HG02852 (cell line): ENCODE data around the gene CCDC60.
"Not testable (repeated sequence)": the region's sequence is repeated elsewhere in the genome, so short reads cannot be mapped to it uniquely, and the experiment has no call there.

Experiments
- ATAC-seq: cut with Tn5 transposase; IDR thresholded peaks from one replicate; pipeline ENCODE4 v1.9.1; 2021; ENCODE audit warnings: mild to moderate bottlenecking, moderate library complexity; ENCODE audit not compliant: unreplicated experiment

Gene CCDC60

DNA sequence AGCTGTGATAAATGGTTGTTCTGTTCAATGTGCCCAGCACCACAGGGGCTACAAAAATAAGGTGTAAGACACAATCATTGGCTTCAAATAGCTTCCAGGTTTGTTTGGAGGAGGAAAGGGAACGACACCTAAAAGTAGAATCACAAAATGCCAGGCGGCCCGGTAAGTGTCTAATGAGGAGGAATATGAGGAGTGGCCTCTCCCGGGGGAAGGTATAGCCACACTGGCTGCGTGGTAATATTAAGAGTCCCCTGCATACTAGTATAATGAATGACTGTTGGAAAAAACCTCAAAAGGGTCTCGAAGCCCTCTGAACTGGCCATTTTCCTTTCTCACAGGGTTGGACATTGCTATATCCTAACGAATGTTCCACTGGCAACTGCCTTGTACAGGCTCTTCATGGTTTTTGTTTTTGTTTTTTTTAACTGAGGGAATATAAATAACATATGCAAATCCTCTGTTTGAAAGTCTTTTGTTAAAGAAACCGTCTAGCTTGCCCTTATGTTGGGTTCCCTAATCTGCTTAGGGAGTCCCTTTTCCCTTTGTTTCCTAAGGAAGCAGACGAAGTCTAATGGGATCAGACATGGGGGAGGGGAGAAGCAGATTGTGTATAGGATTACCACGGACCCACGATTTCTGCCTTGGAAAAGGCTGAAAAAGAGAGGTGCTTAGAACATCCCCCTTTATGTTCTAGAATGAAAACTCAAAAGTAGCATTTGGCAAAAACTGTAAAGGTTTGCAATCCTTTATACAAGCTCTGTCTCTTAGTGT, 4.2 kb downstream of the CCDC60 start:
- ATAC-seq: no peak

DNA sequence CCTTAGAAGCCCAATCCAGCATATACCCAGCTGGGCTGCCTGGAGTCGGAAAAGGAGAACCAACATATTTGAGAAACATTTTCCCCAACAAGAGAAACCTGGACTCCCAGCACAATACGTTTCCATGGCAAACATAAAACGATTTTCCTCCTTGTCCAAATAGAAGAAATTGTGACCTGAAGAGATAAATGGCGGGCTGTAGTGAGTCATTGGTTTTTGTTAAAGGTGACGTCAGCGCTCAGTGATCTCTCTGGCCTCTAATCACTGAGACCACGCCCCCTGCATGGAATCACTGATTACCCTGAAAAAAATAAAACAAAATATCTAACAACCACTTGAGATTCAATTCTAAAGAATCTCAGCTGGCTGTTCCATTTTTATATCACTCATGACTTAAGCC, 6.0 kb downstream of the CCDC60 start:
- no peak for ATAC-seq

DNA sequence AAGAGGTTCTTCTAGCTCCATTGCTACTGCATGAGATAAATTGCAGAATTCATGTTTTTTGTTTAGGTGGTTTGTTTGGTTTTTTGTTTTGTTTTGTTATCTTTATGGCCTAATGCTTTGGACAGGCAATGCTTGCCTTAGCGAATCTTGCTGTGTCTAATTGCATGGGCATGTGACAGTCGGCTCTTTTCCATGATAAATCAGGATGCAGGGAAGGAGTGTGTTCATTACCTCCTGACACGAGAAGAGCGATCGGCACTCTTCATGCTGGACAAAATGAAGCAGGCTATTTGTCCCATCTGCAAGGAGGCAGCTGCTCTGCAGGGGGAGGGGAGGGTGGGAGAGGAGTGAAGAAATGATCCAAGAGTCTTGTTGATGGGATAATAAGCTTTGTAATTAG, 6.5 kb downstream of the CCDC60 start:
- no peak for ATAC-seq

DNA sequence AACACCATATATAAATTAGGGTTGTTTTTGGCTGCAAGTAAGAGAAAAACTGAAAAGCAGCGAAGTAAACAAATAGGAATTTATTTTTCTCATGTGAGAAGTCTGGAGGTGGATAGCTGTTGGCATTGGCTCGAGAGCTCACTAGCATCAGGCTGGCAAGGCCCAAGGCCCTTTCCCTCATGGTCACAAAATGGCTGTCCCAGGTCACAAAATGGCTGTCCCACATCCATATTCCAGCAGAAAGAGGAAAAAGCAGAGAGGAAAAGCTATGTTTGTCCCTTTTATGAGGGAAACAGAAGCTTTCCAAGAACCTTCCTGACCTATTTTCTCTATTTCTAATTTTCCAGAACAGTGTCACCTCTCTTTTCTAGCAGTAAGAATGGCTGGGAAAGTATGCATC, 7.5 kb downstream of the CCDC60 start:
- ATAC-seq: no peak

DNA sequence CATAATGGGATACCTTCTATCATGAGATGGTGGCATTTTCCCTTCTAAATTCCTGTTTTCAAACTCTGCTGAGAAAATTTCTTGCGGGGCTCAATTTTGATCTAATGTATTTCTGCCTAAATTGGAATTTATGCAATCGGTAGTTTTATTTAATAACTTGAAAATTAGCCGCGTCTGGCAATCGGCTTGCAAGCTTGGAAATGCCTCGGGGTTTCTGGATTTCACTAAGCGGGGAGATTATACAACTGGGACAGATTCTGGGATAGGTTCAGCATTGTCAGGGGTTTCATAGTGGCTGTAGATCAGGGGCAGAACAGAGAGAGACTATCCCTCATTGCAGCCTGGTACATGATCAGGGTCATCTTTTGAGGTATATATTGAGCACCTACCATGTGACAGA, 8.6 kb downstream of the CCDC60 start:
- ATAC-seq: no peak

DNA sequence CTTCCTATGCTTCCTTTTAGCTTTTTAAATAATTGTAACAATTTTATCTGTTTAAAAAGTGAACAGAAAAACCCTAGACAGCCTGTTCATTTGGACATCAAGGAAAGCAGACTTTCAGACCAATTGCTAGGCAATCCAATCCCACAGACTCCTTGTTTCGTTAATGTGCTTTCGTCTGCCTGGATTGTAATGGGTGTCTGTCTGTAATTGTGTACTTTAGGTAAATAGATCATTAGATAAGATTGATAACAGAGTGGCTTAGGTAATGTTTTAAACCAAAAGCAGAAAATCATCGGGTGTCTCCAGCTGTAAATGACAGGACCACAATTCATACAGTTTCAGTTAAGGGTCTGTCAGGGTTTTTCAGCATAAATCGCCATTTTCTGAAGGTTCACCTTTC, 19.6 kb downstream of the CCDC60 start:
- no peak for ATAC-seq

DNA sequence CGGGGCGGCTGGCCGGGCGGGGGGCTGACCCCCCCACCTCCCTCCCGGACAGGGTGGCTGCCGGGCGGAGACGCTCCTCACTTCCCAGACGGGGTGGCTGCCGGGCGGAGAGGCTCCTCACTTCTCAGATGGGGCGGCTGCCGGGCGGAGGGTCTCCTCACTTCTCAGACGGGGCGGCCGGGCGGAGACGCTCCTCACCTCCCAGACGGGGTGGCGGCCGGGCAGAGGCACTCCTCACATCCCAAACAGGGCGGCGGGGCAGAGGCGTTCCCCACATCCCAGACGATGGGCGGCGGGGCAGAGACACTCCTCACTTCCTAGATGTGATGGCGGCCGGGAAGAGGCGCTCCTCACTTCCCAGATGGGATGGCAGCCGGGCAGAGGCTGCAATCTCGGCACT, 25.8 kb downstream of the CCDC60 start:
- not testable (repeated sequence) for ATAC-seq

DNA sequence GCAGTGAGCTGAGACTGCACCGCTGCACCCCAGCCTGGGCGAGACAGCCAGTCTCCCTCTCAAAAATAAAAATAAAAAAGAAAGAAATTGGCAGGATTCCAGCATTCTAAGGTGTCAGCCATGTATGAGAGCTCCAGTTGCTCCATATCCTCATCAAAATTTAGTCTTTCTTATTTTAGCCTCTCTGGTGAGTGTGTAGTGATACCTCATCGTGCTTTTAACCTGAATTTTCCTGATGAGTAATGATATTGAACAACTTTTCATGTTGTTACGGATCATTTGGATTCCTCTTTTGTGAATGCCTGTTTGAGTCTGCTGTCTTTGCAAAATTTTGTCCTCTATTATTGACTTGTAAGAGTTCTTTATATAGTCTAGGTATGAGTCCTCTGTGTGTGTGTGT, 28.5 kb downstream of the CCDC60 start:
- ATAC-seq: no peak

DNA sequence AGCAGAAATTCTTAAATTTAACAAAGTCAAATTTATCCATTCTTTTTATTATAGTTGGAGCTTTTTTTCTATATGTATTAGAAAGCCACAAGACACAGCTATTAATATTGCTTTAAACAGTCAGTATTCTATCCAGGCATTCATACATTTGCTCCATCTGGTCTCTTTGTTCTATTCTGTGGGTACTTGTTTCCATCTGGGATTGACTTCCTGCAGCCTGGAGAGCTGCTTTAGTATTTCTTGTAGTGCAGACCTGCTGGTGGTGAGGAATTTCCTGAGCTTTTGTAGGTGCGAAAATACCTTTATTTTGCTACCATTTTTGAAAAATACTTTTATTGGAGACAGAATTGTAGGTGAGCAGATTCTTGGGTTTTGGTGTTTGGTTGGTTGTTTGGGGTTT, 29.0 kb downstream of the CCDC60 start:
- ATAC-seq: no peak

DNA sequence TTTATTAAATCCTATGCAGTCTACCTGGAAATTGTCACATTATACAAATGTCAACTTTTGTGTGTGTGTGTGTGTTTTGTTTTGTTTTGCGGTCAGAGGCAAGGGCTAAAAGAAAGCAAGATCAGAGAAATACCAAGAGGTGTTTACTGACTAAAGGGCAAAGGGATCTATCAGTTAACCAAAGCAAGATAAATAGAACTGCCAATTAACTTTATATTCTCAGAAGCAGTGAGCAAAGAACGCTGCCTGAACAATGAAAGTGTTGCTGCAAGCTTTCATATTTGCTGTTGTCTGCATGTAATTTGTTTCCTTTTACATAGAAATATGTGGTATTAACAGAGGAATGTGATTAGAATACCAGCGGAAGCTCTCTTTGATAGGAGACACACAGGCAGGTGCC, 30.9 kb downstream of the CCDC60 start:
- ATAC-seq: no peak

DNA sequence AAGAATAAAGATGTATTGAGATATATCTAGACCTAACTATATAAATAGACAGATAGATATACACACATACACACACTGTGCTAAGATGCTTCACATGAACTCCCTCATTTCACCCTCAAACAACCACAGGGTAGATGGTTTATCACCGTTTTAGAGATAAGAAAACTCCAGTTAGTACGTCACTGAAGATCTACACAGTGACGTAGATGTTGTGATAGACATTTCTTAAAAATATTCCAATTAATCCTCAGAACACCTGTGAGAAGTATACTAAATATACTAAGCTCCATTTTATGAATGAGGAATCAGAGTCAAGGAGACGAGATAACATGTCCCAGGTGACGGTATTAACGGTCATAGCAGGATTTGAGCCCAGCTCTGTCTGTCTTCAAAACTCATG, 31.5 kb downstream of the CCDC60 start:
- ATAC-seq: no peak

DNA sequence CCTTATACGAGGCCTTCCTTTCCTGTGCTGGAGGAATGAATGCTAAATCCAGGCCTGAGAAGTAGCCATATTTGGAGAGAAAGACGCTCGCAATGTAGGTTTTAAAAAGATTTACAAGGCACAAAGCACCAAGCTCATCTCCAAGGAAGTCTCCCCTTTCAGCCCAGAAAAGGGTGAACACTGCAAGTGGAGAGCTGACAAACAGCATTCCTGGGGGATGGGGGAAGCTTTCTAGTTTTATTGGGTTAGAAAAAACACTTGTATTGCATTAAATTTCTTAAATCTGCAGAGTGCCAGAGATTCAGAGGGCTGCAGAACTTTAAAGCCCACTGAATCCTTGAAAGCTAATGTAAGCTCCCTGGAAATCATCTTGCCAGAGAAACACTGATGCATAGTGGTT, 34.6 kb downstream of the CCDC60 start:
- no peak for ATAC-seq

DNA sequence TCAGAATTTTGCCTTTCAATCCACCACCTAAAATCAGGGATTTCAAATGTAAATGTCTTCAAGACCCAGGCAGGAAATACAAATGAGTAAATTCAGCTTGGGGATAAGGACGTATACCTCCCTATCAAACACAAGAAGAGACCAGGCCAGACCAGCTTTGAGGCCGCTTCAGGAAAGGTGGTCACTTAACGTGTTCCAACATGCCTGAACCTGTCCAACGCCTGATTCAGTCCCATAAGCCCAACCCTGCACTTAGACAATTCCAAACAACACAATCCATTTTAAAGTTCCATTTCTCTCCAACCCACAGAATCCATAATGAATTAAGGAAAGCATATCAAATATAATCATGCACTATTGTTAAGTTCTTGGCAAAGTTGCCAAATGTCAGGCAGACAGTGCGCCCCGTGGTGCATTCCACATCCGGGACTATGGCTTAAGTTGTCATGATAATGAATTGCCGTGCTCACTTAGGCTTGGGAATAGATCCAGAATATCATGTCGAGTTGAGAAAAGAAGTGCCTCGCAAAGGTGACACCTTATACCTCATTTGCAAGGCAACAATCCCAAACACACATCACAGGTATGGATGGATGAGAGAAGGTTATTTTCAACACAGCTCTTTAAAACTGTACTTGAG, 35.5 kb downstream of the CCDC60 start:
- ATAC-seq: no peak

DNA sequence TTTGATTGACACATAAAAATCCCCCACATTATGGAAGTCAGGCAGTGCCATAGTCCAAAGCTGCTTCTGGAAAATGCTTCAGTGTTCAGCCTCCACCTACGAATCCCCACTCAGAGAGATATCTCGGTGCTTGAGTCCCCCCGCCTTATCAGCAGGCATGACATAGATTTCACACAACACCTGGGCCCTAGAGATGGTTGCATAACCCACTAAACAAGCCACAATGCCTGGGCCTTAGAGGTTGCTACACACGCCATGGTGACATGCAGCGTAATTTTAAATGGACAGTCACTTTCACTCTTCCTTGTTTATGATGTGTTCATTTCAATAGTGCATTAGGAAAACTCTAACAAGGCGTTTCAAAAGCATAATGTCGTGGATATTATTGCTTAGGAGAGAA, 38.0 kb downstream of the CCDC60 start:
- no peak for ATAC-seq

DNA sequence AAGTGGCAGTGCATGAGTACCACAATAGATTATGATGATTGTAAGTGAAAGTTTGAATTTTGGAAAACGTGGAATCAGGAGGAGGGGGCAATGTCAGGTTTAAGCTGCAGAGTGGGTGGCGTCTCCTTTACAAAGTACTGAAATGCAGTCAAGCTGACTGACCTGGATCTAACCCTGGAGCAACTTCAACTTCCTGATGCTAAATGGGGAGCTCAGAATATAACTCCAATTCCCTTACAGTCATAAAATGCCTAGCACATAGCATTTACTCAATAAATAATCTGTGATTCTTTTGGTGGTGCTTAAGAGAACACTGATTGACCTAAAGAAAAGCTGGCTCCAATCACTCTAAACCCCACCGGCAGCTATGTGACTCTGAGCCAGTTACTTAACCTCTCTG, 38.5 kb downstream of the CCDC60 start:
- no peak for ATAC-seq

DNA sequence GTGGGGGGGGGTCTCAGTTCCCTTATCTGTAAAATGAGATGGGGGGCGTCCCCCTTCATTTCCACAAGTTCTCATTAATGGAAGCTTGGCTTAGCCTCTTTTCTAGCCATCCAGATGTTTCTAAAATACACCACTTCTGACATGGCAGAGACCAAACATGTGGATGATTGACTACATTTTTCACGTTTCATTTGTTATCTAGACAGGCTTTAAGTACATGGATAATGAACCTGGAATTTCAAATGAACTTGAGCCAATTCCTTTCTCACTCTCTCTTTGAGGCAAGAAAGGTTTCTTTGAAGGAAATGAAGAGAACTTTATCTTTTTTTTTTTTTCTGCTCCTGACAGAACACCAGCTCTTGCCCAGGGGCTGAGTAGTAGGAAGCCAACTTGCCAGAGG, 39.1 kb downstream of the CCDC60 start:
- no peak for ATAC-seq

DNA sequence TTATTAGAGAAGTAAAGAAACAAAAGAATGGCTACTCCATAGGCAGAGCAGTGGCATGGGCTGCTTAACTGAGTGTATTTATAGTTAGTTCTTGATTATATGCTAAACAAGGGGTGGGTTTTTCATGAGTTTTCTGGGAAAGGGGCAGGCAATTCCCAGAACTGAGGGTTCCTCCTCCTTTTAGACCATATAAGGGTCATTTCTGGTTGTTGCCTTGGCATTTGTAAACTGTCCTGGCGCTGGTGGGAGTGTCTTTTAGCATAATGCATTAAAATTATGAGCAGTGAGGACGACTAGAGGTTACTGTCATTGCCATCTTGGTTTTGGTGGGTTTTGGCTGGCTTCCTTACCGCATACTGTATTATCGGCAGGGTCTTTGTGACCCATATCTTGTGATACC, 40.1 kb downstream of the CCDC60 start:
- no peak for ATAC-seq

DNA sequence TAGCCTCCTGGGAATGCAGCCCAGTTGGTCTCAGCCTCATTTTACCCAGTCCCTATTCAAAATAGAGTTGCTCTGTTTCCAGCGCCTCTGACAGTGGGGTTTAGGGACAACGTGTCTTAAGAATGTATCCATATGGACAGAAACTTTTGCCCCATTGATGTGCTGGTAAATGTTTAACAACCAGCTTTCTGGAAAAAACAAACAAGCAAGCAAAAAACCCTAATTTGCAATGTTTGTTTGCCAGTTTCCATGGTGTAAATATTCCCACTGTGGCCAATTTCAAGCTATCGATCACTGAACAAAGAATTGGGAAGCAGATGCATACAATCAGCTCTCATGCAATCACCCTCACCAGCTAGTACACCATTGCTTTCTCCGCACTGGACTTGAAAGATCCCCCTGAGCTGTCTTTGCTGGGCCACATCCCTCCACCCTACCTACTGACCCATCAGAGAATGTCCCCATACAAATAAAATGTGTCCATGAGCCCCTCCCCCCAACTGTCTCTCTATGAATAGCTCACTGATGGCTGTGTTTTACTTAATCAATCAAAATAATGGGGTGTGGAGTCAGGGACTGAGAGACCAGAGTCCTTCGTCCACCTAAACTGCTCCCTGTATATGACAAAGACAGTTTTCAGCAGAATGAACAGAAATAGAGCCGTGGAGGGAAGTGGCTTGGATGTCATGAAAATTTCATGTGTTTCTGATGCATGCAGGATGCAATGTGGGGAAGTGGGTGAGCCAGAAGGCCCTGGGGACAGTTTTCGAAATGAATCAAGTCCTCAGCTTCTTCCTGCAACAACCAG, 40.8 kb downstream of the CCDC60 start:
- ATAC-seq: no peak

DNA sequence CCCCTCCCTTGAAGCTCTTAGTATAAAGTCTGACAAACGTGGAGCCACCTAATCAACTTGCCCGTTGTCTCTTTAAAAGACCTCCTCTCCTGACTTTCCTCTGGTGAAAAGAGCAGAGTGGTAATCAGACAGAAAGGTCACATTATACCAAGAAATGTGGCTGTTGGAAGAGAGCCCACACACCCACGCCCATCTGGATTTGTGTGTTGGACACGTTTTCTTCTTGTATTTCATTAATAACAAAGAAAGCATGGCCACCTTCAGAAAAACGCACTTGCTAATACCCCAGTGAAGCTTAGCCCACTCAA, 41.3 kb downstream of the CCDC60 start:
- ATAC-seq: no peak

DNA sequence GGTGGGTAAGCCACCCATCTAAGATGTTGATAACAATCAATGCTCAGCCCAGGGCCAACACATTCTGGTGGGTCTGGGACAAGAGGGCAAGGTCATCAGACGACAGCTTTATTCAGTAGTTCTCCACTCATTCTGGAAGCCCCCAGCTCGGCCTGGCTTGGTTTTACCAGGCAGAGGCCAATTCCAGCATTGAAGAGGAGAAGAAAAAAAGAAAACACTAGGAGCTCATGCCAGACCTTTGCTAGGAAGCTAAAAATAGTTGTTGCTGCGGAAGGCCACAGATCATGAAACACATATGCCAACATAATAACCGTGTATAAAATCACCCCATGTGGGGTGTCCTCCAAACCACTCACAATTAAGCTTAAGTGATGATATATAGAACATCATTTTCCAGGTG, 44.4 kb downstream of the CCDC60 start:
- ATAC-seq: no peak

DNA sequence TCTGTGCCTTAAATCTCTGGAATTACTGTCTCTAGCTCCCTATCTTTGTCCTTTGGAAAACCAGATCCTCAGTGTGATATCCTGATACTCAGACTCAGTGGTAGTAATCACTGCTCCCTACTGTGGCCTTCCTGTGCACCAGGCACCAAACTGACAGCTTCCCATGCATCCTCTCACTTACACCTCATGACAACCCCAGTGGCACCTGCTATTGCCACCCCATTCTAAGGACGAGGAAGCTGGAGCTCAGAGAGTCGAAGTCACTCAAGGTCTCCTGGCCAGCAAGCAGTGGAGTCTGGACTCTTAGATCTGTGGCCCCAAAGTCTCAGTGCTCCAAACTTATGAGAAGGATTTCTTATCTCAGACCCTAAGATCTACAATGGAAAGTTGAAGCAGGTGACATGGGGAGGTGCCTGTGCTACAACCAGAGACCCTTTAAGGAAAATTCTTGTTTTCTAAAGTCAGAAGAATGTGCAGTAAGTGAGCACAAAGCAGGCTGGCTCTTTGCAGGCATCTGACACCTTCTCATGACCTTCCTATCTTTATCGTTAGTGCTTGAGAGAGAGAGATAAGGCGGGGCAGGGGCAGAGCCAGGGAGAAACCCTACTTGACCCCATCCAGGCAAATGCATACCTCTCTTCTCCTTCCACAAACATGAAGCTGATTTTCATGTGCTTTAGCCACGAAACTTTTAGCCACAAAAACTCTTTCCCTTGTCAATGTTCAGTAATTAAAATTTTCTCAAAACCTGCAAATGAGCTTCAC, 47.1 kb downstream of the CCDC60 start:
- no peak for ATAC-seq
